ENCODE measurements around the gene NF2.

NF2 gene

DNA sequence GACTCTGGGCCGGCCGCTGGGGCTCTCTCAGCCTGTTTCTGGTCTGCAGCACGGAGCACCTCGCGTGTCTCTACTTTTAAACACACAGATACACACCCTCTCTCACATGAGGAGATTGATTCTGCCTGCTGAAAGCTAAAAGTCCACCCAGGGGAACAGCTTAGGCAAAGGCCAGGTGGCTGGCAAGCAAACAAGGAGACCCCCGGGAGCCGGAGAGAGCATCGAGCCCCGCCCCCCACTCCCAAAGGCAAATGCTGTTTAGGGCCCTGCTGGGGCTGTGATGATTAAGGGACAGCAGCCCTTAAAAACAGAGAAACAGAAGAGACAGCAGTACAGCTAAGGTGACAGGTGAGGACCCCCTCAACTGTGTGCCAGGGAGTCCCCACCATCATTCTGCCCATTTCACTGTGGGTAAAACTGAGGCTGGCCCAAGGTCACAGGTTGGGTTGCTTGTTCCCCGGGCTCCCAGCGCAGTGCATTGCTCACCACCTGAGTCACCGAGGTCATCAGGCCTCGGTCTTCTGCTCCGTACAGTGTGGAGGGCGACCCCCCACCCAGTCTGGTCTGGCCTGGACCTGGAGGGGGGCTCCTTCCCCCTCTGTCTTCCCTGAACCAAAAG lies 123.2 kb downstream of the NF2 start:
- no peak for DNase-seq

DNA sequence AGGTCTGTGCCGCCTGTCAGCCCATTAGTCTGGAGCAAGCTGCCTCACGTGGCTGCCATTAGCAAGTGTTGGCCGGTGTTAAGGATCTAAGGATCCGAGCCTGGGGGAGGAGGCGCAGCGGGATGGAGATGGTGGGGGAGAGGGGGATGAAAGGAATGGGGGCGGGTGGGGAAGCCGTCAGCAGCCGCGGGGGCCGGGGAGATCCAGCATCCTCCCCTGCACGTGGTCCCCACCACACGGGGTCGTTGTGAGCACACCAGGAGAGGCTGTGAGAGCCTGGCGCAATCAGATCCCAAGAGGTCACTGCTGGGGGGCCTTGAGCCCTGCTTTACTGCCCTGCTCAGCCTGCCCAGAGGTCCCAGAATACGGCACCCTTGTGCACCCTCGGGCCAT lies 123.7 kb downstream of the NF2 start:
- no peak for DNase-seq

DNA sequence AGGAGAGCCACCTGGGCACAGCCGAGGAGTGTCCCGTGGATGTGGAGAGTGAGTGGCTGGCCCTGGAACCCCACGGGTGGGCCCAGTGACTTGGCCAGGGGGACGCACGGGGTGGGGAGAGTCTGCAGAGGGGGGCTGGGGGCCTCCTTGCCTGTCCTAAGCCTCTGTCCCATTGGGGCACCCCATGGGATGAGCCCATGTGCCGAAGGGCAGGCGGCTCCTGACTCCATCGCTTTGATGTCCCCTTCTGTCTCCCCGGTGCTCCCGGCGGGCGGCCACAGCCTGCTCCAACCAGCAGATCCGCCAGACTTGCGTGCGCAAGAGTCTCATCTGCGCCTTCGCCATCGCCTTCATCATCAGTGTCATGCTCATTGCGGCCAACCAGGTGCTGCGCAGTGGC lies 125.7 kb downstream of the NF2 start:
- no peak for DNase-seq

DNA sequence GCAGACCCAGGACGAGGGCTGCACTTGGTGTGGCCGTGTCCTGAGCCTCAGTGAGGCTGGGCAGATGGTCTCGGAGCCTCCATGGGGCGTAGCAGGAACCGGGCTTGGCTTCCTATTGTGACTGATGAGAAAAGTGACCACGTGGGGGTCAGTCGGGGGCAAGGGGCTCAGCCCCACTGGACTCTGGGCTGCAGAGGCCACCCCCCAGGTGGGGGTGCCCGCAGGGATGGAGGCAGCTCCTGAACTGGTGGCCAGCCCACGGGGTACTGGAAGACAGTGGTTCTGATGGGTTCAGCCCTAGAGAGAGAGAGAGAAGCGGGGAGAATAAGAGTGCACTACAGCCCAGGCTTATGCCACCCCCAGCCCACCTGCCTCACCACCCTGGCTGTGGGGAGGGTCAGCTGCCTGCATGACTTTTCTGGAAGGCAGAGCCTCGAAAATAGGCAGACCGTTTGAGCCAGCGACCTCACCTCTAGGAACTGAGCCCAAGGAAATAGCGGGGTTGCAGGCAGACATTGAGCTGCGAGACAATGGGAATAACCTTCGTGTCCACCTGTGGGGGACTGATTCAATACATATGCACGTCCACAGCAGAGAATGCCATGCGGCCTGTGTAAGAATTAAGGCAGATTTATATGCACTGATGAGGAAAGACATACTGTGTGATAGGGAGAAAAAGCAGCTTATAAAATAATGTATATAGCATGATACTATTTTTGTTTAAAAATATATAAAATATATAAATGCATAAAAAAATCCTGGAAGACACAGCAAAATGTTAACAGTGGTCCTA lies 127.8 kb downstream of the NF2 start:
- DNase-seq = no peak

DNA sequence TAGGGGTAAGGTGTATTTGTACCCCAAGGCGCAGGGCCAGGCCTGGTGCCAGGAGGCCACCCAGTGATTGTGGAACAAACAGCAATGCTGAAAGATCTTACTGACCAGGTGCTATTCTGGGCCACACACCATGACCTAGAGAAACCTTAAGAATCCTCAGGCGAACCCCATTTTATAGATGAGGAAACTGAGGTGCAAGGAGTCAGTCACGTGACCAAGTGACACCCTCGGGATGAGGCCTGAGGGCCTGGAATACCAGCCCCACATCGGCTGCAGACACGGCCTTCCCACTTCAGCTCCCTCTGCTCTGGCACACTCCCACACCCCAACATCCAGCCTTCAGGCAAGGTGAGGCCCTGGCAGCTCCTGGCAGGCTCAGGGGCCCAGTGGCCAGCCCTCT lies 129.4 kb downstream of the NF2 start:
- no peak for DNase-seq

DNA sequence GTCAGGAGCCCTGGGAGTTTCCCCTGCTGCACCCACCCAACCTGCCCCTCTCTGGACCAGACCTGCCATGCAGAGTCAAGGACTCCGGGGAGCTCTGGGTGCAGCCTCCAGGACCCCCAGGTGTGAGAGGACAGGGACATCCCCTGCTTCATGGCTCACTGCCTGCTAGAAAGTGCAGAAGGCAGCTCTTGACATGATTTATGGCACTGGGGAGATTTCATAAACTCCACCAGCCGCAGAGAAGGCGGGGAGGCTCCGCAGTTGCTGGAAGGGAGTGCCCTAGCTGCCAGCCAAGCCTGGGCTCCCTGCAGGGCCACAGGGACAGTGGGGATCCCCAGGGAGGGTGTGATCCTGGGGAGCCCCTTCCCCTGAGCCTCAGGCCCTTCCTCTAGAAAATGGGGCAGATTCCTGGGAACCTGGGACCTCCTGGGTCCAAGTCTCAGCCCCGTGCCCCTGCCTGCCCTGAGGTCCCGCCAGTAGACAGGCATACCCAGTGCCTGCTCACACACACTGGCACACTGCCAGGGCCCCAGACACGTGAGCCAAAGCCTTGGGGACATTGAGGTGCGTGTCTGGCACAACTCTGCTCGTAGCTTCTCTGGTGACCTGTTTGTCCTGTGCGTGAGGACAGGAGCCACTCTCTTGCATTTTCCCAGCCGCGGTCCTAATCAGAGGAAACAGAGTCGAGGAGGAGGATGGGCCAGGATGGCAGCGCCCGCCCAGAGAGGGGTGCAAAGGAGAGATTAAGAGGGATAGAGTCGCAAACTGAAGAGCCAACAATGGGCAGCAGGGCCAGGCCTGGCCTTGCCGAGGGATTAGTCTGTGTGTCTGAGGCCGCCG lies 130.1 kb downstream of the NF2 start:
- DNase-seq = no peak

DNA sequence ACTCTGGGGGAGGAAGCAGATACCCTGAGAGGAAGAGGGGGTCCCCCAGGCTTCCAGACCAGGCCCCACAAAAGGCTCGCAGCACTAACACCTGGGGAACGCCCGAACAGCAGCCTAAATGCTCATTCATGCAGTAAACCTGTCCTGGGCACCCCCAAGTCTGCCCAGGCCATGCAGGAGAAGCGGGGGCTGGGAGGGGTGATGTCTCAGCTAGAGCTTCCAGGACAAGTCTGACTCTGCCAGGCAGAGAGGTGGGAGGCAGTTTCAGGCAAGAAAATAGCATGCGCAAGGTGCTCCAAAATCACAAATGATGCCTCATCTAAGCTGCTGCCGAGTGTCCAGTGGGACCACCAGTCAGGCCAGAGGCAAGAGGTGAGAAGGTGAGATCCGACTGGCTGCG lies 131.0 kb downstream of the NF2 start:
- no peak for DNase-seq

DNA sequence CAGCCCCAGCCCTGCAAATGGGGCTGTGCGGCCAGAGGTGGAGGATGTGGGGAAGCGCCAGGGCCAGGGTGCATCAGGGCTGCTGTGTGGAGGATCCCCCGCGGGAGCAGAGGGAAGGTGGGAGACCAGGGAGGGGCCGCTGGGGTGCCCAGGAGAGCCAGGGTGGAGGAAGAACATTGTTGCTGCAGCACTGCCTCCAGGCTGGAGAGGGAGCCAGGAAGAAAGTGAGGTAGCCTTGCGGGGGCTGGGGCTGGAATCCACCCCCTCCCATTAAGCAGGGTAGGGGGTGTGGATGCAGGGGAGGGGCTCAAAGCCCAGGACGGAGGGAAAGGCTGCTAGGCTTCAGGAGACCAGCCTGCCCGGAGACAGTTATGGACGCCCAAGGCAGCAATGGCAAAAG lies 131.4 kb downstream of the NF2 start:
- DNase-seq = no peak

DNA sequence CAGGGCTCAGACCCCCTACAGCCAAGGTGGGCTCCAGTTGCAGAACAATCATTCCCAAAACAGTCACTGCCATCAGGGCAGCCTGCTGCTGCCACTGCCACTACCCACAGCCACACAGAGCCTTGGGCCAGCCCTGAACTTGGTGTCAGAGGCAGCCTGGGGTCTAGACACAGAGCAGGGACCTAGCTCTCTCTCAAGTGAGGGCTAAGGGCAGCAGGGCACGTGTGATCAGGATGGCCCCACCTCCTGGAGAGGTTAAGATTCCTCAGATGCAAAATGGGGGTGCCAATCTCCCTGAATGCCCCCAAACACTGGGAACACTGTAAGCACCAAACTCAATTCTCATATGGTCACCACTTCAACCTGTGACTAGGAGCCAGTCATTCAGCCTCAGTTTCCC lies 132.0 kb downstream of the NF2 start:
- no peak for DNase-seq

DNA sequence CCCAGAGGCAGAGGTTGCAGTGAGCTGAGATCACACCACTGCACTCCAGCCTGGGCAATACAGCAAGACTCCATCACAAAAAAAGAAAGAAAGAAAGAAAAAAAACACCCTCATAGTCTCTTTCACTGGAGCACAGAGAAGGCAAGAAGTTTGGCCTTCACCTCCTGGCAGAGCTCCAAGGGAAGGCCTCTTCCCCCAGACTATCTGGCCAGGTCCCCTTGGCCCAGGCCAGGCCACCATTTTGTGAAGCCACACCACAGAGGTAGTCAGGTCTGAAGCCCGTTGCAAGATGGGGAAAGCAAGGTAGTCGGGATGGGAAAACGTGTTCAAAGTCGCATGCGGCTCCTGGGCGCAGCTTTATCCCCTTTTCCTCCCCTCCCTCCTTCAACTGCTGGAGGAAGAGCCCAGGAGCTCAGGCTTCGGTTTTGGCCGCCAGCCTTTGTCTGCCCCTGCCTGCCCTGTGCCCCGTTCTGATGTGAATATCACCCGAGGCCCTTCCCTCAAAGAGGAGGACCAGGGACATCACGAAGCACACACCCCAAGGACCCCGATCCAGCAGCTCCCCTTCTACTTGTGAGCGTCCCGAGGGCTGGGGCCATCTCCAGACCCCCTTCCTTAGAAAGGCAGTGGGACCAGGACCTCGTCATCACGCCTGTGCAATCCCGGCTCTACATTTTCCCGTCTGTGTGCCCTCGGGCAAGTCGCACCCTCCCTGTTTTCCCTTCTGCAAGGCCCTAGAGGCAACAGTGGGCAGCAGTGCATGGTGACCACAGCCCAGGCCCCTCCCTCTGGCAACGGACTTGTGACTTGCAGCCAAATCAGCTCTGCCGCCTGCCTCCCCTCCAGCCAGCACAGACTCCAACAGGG lies 134.1 kb downstream of the NF2 start:
- DNase-seq = no peak

DNA sequence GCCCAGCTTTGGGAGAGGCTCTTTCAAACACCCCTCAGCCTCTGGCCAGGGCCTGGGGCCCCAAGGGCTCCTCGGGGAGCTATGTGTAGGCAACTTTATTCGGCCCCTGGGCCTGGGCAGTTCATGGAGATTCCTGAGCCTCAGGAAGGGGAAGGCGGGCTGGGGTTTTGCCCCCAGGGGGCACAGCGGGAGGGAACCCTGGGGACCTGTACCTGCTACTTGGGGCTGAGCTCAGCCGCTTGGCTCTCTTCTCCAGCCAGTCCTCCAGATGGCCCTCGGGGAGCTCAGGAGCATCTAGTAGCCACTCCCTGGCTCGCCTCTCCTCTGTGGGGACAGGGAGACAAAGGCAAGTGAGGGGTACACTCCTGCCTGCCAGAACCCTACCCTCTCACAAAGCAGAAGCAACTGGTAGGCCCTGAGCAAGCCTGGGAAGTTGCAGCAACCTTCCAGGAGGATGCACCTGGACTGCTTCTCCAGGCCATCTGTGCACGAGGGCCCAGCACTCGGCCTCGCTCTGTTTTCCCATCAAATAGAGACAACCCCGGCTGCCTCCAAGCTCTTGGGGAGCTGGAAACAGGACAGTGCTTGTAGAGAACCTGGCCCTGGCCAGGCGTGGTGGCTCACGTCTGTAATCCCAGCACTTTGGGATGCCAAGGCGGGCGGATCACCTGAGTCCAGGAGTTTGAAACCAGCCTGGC lies 134.8 kb downstream of the NF2 start:
- no peak for DNase-seq

DNA sequence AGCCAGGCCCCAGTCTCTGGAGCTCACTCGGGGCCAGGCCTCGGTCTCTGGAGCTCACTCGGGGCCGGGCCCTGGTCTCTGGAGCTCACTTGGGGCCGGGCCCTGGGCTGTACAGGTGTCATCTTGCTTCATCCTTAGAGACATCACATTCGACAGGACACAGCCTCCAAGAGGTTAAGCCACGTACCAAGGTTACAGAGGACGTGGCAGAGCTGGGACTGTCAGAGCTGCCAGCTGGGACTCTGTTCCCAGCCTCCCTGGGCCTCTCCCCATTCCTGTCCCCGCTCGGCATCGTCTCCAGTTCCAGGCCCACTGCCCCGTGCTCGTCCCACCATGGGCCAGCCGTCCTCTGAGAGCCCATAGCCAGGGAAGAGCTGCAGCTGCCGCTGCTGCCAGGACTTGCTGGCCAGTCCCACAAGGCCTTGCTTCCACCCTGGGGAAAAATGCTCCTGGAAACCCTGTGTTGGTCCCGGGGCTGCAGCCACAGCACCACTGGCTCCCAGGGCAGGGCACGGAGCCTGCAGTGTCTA lies 136.0 kb downstream of the NF2 start:
- no peak for DNase-seq

DNA sequence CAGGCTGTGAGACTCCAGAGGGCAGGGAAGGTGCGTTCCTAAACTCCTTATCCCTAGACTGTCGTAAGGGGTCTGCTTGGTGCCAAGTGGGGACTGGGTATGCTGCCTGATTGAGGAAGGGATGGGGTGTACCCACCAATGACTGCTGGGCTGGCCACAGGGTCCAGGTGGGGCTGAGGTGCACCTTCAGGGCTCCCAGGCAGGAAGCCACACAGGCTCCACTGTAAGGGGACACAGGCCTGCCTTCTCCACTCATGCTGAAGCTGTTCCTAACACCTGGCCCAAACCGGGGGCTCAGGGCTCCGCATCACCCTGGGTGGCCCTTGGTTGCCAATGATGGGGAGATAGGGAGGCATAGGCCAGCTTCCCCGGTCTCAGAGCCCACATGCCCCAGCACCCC lies 136.8 kb downstream of the NF2 start:
- DNase-seq = no peak

DNA sequence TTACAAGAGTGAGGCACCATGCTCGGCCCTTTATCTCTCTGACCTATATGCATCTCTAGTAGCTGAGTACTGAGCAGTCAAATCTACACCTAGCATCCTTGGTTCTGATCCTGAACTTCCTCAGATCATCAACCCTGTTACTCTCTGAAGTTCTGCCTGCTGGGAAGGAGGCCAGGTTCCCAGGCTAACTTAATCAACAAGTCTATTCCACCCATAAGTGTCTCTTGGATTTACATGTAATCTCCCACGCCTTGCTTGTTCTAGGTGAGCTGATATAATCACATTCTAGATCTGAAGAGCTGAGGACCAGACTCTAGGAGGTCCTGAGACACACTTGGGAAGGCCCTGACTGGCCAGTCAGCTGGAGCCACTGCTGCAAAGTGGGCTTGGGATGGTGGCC lies 138.5 kb downstream of the NF2 start:
- no peak for DNase-seq

DNA sequence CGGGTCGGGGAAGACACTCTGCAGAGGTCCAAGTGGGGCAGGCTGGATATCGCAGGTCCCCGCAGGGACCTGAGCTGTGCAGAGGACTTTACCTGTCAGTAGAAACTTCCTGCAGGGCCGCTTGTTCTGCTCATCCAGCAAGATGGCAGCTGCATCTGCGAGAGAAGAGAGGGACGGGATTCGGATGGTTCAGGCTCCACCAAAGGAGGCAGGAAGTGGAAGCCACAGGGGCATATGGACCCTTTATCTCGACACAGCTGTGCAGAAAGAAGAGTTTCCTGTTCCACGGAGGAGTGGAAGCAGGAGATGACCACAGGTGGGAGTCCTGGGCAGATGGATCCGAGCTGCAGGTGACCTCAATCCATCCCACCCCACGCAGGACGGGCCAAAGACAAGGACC lies 138.9 kb downstream of the NF2 start:
- DNase-seq = no peak

DNA sequence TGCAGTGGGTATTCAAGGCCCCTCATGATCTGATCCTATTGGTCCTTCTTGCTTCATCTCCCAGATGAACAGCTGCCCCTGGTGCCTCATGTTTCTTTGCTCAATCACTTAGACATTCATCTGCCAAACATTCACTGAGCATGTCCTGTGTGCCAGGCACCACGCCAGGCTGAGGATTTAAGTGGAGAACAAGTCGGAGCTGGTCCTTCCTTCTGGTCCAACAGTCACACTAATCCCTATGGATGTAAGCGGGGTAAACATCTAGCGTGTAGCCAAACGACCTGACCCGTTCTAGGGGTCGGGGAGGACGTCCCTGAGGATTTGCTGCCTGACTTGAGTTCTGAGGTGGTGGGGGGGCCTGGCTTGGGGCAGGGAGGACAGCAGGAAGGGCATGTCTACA lies 141.5 kb downstream of the NF2 start:
- no peak for DNase-seq

DNA sequence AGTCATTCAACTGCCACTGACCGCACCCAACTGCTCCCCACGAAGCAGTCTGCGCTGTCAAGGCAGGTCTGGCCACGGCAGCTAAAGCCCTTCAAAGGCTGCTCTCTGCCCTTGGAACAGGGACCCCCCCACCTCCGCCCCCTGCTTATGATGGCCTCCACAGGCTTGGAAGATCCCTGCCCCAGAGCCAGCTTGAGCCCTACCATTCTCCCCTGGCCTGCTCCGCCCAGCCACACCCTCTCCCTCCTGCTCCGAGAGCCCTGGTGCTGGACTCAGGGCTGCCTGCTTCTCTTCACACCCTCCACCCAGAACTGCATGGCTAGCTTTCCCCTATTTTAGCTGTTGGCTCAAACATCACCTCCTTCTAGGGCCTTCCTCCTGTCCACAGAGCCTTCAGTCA lies 144.4 kb downstream of the NF2 start:
- DNase-seq = no peak
